Esophagus squamous epithelium (tissue), 4 donors: ENCODE measurements around the gene BIRC5.

Experiments
- POLR2A ChIP-seq, 4 donors: fragments of 450-650 bp; IDR thresholded peaks; one replicate each; pipeline ENCODE4 v1.6.1; 2017; ENCODE audit warnings: antibody characterized with exemption in 4 of 4, mild to moderate bottlenecking in 4 of 4, moderate library complexity in 3 of 4
- TF ChIP-seq, protein P1 (sequence below), 6 experiments: fragments of 450-650 bp in 4 of 6; fragments of 200-600 bp in 2 of 6; sonication (generic) in 2 of 6; IDR thresholded peaks; one replicate each; pipeline ENCODE4 v1.5.1; 2016 to 2019; ENCODE audit warnings: antibody characterized with exemption in 6 of 6, mild to moderate bottlenecking in 4 of 6, moderate library complexity in 4 of 6

DNA sequence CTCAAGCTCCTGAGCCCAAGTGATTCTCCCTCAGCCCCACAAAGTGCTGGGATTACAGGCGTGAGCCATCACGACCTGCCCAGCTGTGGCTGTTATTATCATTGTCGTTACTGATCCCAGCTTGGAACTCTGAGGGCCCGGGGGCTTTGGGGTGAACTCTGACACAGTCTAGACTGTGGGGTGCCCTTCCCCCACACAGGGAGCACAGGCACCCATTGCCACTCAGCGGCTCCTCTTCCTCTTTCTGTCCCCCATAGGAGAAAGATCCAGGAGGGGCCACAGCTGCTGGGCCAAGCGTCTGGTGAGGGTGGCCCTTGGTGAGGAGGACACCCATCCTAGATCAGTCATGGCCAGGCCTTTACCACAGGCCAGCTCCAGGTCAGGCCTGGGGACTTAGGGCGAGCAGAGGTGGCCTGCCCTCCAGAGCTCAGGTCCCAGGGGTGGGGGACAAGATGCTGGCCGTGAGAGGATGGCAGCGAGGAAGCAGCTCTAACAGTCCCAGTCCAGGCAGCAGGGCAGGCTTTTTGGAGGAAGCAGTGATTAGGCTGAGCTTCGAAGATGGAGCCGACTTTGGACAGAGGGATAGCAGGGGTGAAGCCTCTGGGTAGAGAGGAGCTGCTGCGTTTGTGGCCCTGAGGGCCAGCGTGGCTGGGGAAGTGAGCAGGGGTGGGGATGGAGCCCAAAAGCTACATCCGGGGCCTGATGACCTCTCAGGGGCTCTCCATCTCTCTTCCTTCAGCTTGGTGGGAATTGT, 42.1 kb downstream of the BIRC5 start:
- TF ChIP-seq, protein P1, sequence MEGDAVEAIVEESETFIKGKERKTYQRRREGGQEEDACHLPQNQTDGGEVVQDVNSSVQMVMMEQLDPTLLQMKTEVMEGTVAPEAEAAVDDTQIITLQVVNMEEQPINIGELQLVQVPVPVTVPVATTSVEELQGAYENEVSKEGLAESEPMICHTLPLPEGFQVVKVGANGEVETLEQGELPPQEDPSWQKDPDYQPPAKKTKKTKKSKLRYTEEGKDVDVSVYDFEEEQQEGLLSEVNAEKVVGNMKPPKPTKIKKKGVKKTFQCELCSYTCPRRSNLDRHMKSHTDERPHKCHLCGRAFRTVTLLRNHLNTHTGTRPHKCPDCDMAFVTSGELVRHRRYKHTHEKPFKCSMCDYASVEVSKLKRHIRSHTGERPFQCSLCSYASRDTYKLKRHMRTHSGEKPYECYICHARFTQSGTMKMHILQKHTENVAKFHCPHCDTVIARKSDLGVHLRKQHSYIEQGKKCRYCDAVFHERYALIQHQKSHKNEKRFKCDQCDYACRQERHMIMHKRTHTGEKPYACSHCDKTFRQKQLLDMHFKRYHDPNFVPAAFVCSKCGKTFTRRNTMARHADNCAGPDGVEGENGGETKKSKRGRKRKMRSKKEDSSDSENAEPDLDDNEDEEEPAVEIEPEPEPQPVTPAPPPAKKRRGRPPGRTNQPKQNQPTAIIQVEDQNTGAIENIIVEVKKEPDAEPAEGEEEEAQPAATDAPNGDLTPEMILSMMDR (IDR thresholded peaks at IDR 0.05): no peak
- TF ChIP-seq POLR2A (IDR thresholded peaks at IDR 0.05): no peak
